Pancreas (tissue), 10 donors: ENCODE data around the gene MTUS2. TPM values are rescaled to one million over a fixed set of nuclear protein-coding genes. Genes with fewer than 3 reads are reported as not detected.

Source experiments
- ATAC-seq, 4 donors: fragments of 200-7000 bp; cut with Tn5 transposase; one replicate each; pipeline versions ENCODE4 v1.8.0 to v1.9.1; 2020; ENCODE audit warnings: mild to moderate bottlenecking in 4 of 4, moderate library complexity in 4 of 4
- DNase-seq, 6 donors: peaks; one replicate each; pipeline ENCODE4 v3.0.0-alpha.2; 2020
- FAIRE-seq: peaks from 2 replicates; lab custom pipeline; 2012; peaks lifted over from hg19 to GRCh38; lab: Jason Lieb, UNC
- H3K27ac ChIP-seq, 4 donors: fragments of 200-600 bp; sonication (generic); 1 replicate in 3 of 4; 2 replicates in 1 of 4; pipeline versions ENCODE4 v1.5.0 to v1.8.0; 2020
- H3K27me3 ChIP-seq, 4 donors: fragments of 200-600 bp; one replicate each; pipeline ENCODE4 v1.8.0; 2021
- H3K36me3 ChIP-seq, 3 donors: fragments of 200-600 bp; sonication (generic) in 1 of 3; one replicate each; pipeline versions ENCODE4 v1.5.0 to v1.8.0; 2020 to 2021
- H3K4me1 ChIP-seq, 3 donors: fragments of 200-600 bp; one replicate each; pipeline ENCODE4 v1.8.0; 2021
- H3K4me3 ChIP-seq, 4 donors: fragments of 200-600 bp; sonication (generic) in 2 of 4; one replicate each; pipeline versions ENCODE4 v1.5.0 to v1.8.0; 2020 to 2021
- H3K9me3 ChIP-seq, 4 donors: fragments of 200-600 bp; one replicate each; pipeline ENCODE4 v1.8.0; 2021
- CTCF ChIP-seq, 4 donors: fragments of 200-600 bp; sonication (generic) in 3 of 4; IDR thresholded peaks; one replicate each; pipeline versions ENCODE4 v1.5.0 to v1.8.0; 2021; ENCODE audit warnings: antibody characterized with exemption in 4 of 4
- WGBS, 2 donors: extraction: QIAGEN DNeasy Blood & Tissue Kit; methylation state at CpG; one replicate each; pipeline ENCODE4 v1.1.7; 2013; 5-methylcytosine and 5-hydroxymethylcytosine counted together
- intact Hi-C, 3 donors: fragments of 100-400 bp; cut with DNase I; formaldehyde crosslinking; loops; one replicate each; pipeline versions ENCODE4 v1.11.1 to v1.14.2; 2022
- polyA plus RNA-seq, 2 donors: library from polyadenylated mRNA; stranded (reverse); fragments of 200-250 nt; gene quantifications; one replicate each; pipeline ENCODE4 v1.2.3, GENCODE V29; 2013
- total RNA-seq, 6 donors: library from RNA; stranded (reverse); fragmentation: NEBNext Ultra II Directional in 4 of 6; extraction: Animal tissue kit (Norgen Biotek cat#: 25700) in 4 of 6; gene quantifications; one replicate each; pipeline versions ENCODE4 v1.2.1 to v1.2.4, GENCODE V29; 2021 to 2023
- donor health status: healthy with polysubstance abuse.
- donor health status: DM: no; HTN: no; CAD: no; lungs with moderate emphysema.
- donor health status: DM: no; HTN: no; CAD: no.
- donor health status: control.
- donor health status: control.
- donor health status: Bipolar disorder and iron deficiency.
- donor health status: DM: yes; HTN: yes; CAD: no.
- donor health status: DM: no; HTN: no; CAD: no.
- donor health status: DM: no; HTN: no; CAD: no.
- donor health status: DM: yes; HTN: yes; CAD: no.

The MTUS2 gene
- total and polyA plus RNA-seq, 8 donors, result 2.2 to 9.0 (median 4.8) TPM

DNA sequence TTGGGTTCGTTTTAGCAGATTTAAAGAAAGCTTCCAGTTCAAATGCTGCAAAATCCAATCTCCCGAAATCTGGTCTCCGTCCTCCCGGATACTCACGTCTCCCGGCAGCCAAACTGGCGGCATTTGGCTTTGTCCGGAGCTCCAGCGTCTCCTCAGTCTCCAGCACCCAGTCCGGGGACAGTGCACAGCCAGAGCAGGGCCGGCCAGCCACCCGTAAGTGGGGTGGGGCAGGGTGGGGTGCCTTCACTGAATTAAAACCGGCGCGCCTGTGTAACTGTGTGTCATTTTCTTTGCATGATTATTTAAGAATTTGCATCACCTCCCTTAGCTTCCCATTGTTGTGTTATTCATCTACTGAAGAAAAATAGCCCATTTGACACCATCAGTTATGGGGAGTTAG lies 280.6 kb downstream of the MTUS2 start:
- Histone ChIP-seq H3K27ac (no peak overlapping the region), H3K9me3 (no peaks in the 10 kb centered on the region), H3K4me1 (no peaks in the 10 kb centered on the region), H3K36me3 (no peaks in the 10 kb centered on the region), H3K27me3 (no peaks in the 10 kb centered on the region), H3K4me3 (no peak overlapping the region)
- ATAC-seq, result no peak
- WGBS, 2 donors, result 92 to 93% methylated on average over 15 of the region's 15 CpGs
- intact Hi-C loops, result no loop called here
- FAIRE-seq, result no peak
- DNase-seq, result no peak
- no peak for TF ChIP-seq CTCF (IDR thresholded peaks at IDR 0.05)

DNA sequence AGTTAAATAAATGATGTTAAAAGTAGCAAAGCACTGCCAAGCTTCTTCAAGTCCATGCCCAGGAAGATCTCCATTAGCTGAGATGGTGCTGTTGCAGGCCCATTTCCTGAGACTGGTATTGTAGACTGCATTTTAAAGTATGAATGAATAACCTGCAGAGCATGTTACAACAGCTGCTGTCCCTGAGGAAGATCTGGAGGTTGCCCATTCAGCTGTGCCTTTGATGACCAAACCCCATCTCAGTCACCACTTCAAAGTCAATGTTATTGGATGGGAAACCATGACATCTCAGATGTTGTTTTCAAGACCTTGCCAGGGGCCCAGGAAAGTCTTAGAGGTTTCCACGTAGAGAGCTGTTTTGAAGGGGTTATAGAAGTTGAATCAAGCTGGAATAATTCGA lies 281.3 kb downstream of the MTUS2 start:
- DNase-seq (no peak), FAIRE-seq (no peak), ATAC-seq (no peak)
- Histone ChIP-seq H3K36me3 (no peaks in the 10 kb centered on the region), H3K4me1 (no peaks in the 10 kb centered on the region), H3K9me3 (no peaks in the 10 kb centered on the region), H3K4me3 (no peak overlapping the region), H3K27ac (no peak overlapping the region), H3K27me3 (no peaks in the 10 kb centered on the region)
- 49 to 55% methylated on average over 2 of the region's 2 CpGs for WGBS, 2 donors
- no peak for TF ChIP-seq CTCF (IDR thresholded peaks at IDR 0.05)
- intact Hi-C loops, result no loop called here

DNA sequence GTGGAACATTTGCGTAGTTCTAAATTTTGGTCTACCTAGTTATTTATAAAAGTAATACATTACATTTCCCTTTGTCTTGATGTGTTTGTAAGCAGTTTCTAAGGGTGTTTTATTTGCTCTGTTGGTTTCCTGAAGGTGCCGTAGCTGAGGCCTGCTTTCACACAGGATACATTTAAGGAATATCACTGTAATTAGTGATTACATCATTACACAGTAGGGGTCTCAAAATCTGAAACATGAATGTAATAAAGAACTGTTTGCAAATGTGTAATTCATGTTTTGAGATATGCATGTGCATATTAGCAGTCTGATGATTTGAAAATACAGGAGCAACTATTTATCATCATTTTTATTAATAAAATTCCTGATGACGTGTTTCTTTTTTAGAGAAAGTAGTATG lies 281.8 kb downstream of the MTUS2 start:
- Histone ChIP-seq H3K4me3 (no peak overlapping the region), H3K36me3 (no peaks in the 10 kb centered on the region), H3K27ac (no peak overlapping the region), H3K4me1 (no peaks in the 10 kb centered on the region), H3K27me3 (no peaks in the 10 kb centered on the region), H3K9me3 (no peaks in the 10 kb centered on the region)
- DNase-seq (no peak), FAIRE-seq (no peak), ATAC-seq (no peak)
- TF ChIP-seq CTCF (IDR thresholded peaks at IDR 0.05), result no peak
- WGBS, 2 donors, result 73 to 74% methylated on average over 3 of the region's 3 CpGs
- intact Hi-C loops, result no loop called here

GRCh38 chr13:29103065-29103800 lies 283.1 kb downstream of the MTUS2 start:
- WGBS, 2 donors, result 61 to 62% methylated on average over 11 of the region's 11 CpGs
- H3K27ac ChIP-seq, result no peak overlapping the region
- no peaks in the 10 kb centered on the region for H3K4me1 ChIP-seq
- H3K36me3 ChIP-seq, result no peaks in the 10 kb centered on the region
- no peaks in the 10 kb centered on the region for H3K27me3 ChIP-seq
- ATAC-seq, result no peak
- no peak for TF ChIP-seq CTCF (IDR thresholded peaks at IDR 0.05)
- DNase-seq, result no peak
- FAIRE-seq, result no peak
- no peaks in the 10 kb centered on the region for H3K9me3 ChIP-seq
- intact Hi-C loops, result no loop called here
- no peak overlapping the region for H3K4me3 ChIP-seq

DNA sequence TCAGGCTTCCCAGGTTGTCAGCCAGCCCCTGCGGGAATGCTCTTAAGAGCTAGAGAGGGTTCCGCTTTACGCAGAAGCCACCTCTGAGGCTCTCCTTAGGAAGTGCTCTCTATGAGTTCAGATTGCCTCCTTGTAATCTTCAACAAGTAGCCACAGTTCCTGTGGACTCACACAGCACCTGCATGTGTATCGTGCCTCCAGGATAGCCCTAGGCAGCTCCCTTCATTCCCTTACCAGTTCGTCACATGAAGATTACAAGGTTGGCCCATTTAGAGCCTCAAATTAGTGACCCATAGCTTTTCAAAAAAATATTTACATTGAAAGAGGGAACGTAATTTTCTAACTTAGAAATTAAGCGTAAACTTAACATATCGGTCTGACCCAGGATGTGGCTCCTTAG lies 284.3 kb downstream of the MTUS2 start:
- ATAC-seq (no peak), FAIRE-seq (no peak), DNase-seq (no peak)
- H3K27ac ChIP-seq, result no peak overlapping the region
- no peaks in the 10 kb centered on the region for H3K27me3 ChIP-seq
- H3K36me3 ChIP-seq, result no peaks in the 10 kb centered on the region
- H3K4me3 ChIP-seq, result no peak overlapping the region
- TF ChIP-seq CTCF (IDR thresholded peaks at IDR 0.05), result no peak
- 82% methylated on average over 8 of the region's 8 CpGs for WGBS, 2 donors
- no peaks in the 10 kb centered on the region for H3K4me1 ChIP-seq
- no peaks in the 10 kb centered on the region for H3K9me3 ChIP-seq
- intact Hi-C loops, result no loop called here
